HepG2 (cell line): Measurements from ENCODE around the gene TMTC4. TPM values are rescaled to one million over a fixed set of nuclear protein-coding genes. Genes with fewer than 3 reads are reported as not detected.

Experiments
- ASH2L ChIP-seq: fragments of 300-600, 200-600 bp; sonication (generic); IDR thresholded peaks from 2 replicates; pipeline ENCODE4 v1.7.0; 2017; ENCODE audit warnings: low read depth, mild to moderate bottlenecking, moderate library complexity, mixed read lengths, low read length; ENCODE audit not compliant: insufficient read length
- KLF11 ChIP-seq: IDR thresholded peaks from 2 replicates; pipeline ENCODE4 v1.6.1; 2016; ENCODE audit warnings: missing compliant biosample characterization
- ONECUT2 ChIP-seq: sonication (generic); formaldehyde crosslinking; IDR thresholded peaks from 2 replicates; pipeline ENCODE4 v1.4.0; 2020; ENCODE audit warnings: missing genetic modification reagents
- polyA plus RNA-seq, 8 experiments: library from polyadenylated mRNA; depleted of rRNA in 3 of 8; stranded (reverse) in 7 of 8; unstranded in 1 of 8; fragments of >200 nt; fragmentation: Illumina TruSeq in 4 of 8; extraction: Trizol in 4 of 8; gene quantifications; 2 replicates each; pipeline versions ENCODE4 v1.2.1 to v1.2.3, GENCODE V29; 2011 to 2016; ENCODE audit warnings: low read depth in 4 of 8, missing spikeins in 1 of 8, mixed read lengths in 1 of 8; ENCODE audit not compliant: insufficient read depth in 1 of 8
- total RNA-seq, 5 experiments: library from RNA; depleted of rRNA; stranded (reverse); fragments of >200 nt; fragmentation: Illumina TruSeq; extraction: Trizol; gene quantifications; 2 replicates each; pipeline ENCODE4 v1.2.3, GENCODE V29; 2016; ENCODE audit warnings: low read depth in 1 of 5
- TF ChIP-seq, protein P1 (sequence below): sonication (generic); formaldehyde crosslinking; IDR thresholded peaks from 2 replicates; pipeline ENCODE4 v1.4.0; 2020; ENCODE audit warnings: mild to moderate bottlenecking, missing genetic modification reagents
- TF ChIP-seq, protein P2 (sequence below): IDR thresholded peaks from 2 replicates; pipeline ENCODE4 v1.6.1; 2016; ENCODE audit warnings: missing biosample characterization, missing genetic modification reagents, low read depth

TMTC4 gene
- total and polyA plus RNA-seq, 2 of the 13 experiments (the other 11 are each of a cell fraction or from before 2014, with no cell fraction given) = 16.0 to 22.6 TPM

DNA sequence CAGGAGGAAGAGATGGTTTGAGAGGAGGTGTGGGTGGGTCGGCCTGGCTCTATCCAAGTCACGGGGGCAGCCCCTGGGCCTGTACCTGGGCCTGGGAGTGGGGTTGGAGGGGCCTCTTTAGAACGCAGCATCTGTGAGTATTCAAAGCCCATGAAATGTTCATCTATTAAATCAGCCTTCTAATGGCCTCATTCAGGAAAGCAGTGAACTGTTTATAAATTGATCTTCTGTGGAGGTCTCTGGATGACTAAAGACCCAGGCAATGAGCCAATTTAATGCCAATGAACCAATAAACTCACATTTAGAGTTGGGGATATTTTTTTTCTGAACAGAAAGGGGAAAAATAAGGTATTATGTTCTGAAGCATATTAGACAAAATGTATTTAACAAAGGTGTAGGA is 66.1 kb downstream of the TMTC4 start (continued):
- TF ChIP-seq, protein P1, sequence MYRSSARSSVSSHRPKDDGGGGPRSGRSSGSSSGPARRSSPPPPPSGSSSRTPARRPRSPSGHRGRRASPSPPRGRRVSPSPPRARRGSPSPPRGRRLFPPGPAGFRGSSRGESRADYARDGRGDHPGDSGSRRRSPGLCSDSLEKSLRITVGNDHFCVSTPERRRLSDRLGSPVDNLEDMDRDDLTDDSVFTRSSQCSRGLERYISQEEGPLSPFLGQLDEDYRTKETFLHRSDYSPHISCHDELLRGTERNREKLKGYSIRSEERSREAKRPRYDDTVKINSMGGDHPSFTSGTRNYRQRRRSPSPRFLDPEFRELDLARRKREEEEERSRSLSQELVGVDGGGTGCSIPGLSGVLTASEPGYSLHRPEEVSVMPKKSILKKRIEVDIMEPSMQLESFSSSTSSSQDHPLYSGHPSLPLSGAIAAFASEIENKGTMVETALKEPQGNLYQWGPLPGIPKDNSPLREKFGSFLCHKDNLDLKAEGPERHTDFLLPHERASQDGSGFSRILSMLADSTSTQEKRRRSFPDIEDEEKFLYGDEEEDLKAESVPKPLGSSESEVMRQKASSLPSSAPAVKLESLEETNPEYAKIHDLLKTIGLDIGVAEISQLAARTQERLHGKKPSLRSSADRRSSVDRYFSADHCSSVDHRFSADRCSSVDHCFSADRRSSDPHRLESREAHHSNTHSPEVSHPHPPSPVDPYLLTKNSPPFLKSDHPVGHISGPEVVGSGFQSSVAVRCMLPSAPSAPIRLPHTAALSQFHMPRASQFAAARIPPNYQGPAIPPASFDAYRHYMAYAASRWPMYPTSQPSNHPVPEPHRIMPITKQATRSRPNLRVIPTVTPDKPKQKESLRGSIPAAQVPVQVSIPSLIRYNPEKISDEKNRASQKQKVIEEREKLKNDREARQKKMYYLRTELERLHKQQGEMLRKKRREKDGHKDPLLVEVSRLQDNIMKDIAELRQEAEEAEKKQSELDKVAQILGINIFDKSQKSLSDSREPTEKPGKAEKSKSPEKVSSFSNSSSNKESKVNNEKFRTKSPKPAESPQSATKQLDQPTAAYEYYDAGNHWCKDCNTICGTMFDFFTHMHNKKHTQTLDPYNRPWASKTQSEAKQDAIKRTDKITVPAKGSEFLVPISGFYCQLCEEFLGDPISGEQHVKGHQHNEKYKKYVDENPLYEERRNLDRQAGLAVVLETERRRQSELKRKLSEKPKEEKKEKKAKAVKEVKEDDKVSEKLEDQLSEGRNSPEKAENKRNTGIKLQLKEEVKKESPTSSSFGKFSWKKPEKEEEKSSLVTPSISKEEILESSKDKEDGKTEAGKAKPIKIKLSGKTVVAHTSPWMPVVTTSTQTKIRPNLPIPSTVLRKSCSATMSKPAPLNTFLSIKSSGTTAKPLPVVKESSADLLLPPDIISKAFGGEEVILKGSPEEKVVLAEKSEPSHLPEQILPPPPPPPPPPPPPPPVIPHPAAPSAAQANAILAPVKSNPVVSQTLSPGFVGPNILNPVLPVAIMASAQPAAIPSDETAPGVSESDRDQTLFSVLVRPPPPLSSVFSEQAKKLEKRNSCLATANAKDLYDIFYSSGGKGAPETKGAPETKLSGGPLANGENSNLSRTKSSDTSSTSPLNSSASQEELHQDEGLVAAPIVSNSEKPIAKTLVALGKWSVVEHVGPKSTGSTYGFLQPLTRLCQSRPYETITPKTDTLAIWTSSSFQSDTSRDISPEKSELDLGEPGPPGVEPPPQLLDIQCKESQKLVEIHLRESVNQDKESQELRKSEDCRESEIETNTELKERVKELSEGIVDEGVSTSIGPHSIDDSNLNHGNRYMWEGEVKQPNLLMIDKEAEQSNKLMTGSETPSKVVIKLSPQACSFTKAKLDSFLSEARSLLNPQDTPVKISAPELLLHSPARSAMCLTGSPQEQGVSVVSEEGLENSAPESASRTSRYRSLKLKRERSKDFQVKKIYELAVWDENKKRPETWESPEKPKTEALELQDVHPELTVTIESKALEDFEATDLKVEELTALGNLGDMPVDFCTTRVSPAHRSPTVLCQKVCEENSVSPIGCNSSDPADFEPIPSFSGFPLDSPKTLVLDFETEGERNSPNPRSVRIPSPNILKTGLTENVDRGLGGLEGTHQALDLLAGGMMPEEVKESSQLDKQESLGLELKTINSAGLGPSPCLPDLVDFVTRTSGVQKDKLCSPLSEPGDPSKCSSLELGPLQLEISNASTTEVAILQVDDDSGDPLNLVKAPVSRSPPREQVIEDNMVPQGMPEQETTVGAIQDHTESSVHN = no peak
- TF ChIP-seq ASH2L = no peak
- TF ChIP-seq, protein P2, sequence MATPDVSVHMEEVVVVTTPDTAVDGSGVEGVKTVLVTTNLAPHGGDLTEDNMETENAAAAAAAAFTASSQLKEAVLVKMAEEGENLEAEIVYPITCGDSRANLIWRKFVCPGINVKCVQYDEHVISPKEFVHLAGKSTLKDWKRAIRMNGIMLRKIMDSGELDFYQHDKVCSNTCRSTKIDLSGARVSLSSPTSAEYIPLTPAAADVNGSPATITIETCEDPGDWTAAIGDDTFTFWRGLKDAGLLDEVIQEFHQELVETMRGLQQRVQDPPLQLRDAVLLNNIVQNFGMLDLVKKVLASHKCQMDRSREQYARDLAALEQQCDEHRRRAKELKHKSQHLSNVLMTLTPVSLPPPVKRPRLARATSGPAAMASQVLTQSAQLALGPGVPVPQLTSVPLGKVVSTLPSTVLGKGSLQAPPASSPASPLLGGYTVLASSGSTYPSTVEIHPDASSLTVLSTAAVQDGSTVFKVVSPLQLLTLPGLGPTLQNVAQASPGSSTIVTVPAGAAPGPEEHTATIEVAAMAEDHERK = no peak
- TF ChIP-seq KLF11 (CRISPR knock-in tag) = no peak
- TF ChIP-seq ONECUT2 (CRISPR knock-in tag) = no peak
